HCT116 (cell line): ENCODE data around the gene LMO7. TPM values are rescaled to one million over a fixed set of nuclear protein-coding genes. Genes with fewer than 3 reads are reported as not detected.

ENCODE experiments used
- ATAC-seq: fragments of 200-7000 bp; cut with Tn5 transposase; 2 replicates; pipeline ENCODE4 v1.9.1; 2020; ENCODE audit warnings: mild to moderate bottlenecking, moderate library complexity
- BruUV-seq: library from RNA; stranded (reverse); fragments of 400-500 nt; replicated peaks from 2 replicates; lab custom pipeline; 2021; lab: Mats Ljungman, UMichigan
- CTCF ChIA-PET: fragments of 300-600 bp; sonication (Branson Sonifier 250); formaldehyde crosslinking; loops from one replicate; lab custom pipeline; 2021; ENCODE audit warnings: antibody characterized with exemption; lab: Charles Lee
- POLR2A ChIA-PET: fragments of 300-600, 350-600 bp; sonication (Branson Sonifier 250); formaldehyde crosslinking; loops from one replicate; lab custom pipeline; 2021; ENCODE audit warnings: antibody characterized with exemption; lab: Charles Lee
- RAD21 ChIA-PET, 2 experiments: fragments of 300-600 bp; sonication (Branson Sonifier 250); formaldehyde crosslinking; loops; one replicate each; lab custom pipeline; 2023; ENCODE audit warnings: low total read pairs in 2 of 2; ENCODE audit not compliant: uncharacterized antibody in 2 of 2, unreplicated experiment in 2 of 2, low non-redundant PET in 1 of 2; lab: Charles Lee
- DNase-seq: peaks from one replicate; pipeline ENCODE4 v3.0.0-alpha.2; 2010; ENCODE audit warnings: low read depth, low spot score
- H2AFZ ChIP-seq: fragments of 200-600 bp; shearing (Covaris generic), sonication (generic); 2 replicates; pipeline ENCODE4 v1.6.1; 2017; ENCODE audit warnings: low read depth, mixed run types, mixed read lengths, antibody characterized with exemption, low read length; ENCODE audit not compliant: poor library complexity, severe bottlenecking
- H3K27ac ChIP-seq: 2 replicates; pipeline ENCODE4 v1.5.1; 2012; ENCODE audit warnings: low read depth, low read length
- H3K27me3 ChIP-seq: fragments of 200-600 bp; sonication (generic); 2 replicates; pipeline ENCODE4 v1.6.1; 2016; ENCODE audit warnings: mixed run types, low read length, mixed read lengths; ENCODE audit not compliant: insufficient read depth
- H3K36me3 ChIP-seq, 2 experiments: fragments of 200-500 bp in 1 of 2; fragments of 200-600 bp in 1 of 2; sonication (Bioruptor generic) in 1 of 2; sonication (generic) in 1 of 2; 2 replicates each; pipeline versions ENCODE4 v1.5.1 to v1.6.1; 2014 to 2016; ENCODE audit warnings: low read length in 2 of 2, inconsistent platforms in 1 of 2, mixed read lengths in 1 of 2, mixed run types in 1 of 2; ENCODE audit not compliant: insufficient read depth in 2 of 2, control insufficient read depth in 1 of 2
- H3K4me1 ChIP-seq, 2 experiments: fragments of 200-600 bp in 1 of 2; sonication (generic) in 1 of 2; 2 replicates each; pipeline versions ENCODE4 v1.5.1 to v1.6.1; 2012 to 2017; ENCODE audit warnings: low read length in 2 of 2, inconsistent platforms in 1 of 2, mild to moderate bottlenecking in 1 of 2, mixed read lengths in 1 of 2, mixed run types in 1 of 2, moderate library complexity in 1 of 2; ENCODE audit not compliant: insufficient read depth in 2 of 2, control insufficient read depth in 1 of 2
- H3K4me2 ChIP-seq: fragments of 200-600 bp; sonication (generic); 2 replicates; pipeline ENCODE4 v1.6.1; 2017; ENCODE audit warnings: mixed run types, low read length, mixed read lengths
- H3K4me3 ChIP-seq, 2 experiments: fragments of 200-600 bp in 1 of 2; sonication (generic) in 1 of 2; replicated peaks in 1 of 2; 2 replicates each; pipeline ENCODE4 v1.5.1; 2011 to 2016; ENCODE audit warnings: low read length in 2 of 2, control low read depth in 1 of 2, low read depth in 1 of 2, mild to moderate bottlenecking in 1 of 2, mixed read lengths in 1 of 2, mixed run types in 1 of 2
- H3K79me2 ChIP-seq: fragments of 200-600 bp; sonication (generic); 2 replicates; pipeline ENCODE4 v1.6.1; 2017; ENCODE audit warnings: mild to moderate bottlenecking, mixed run types, low read length, moderate library complexity, mixed read lengths; ENCODE audit not compliant: insufficient read depth
- H3K9ac ChIP-seq: fragments of 200-600 bp; sonication (generic); 2 replicates; pipeline ENCODE4 v1.6.1; 2016; ENCODE audit warnings: low read length, mixed read lengths
- H3K9me2 ChIP-seq: fragments of 200-600 bp; sonication (generic), shearing (Covaris generic); 2 replicates; pipeline ENCODE4 v1.6.1; 2017; ENCODE audit warnings: mixed run types, mild to moderate bottlenecking, moderate library complexity; ENCODE audit not compliant: insufficient read depth
- H3K9me3 ChIP-seq, 2 experiments: fragments of 200-500 bp in 1 of 2; fragments of 200-600 bp in 1 of 2; sonication (Bioruptor generic) in 1 of 2; sonication (generic) in 1 of 2; 2 replicates each; pipeline ENCODE4 v1.6.1; 2014 to 2017; ENCODE audit warnings: low read length in 2 of 2, mixed read lengths in 2 of 2, inconsistent platforms in 1 of 2, low read depth in 1 of 2, mild to moderate bottlenecking in 1 of 2, mixed run types in 1 of 2, moderate library complexity in 1 of 2; ENCODE audit not compliant: control insufficient read depth in 1 of 2, insufficient read depth in 1 of 2
- H4K20me1 ChIP-seq: fragments of 200-600 bp; sonication (generic), shearing (Covaris generic); 2 replicates; pipeline ENCODE4 v1.6.1; 2017; ENCODE audit warnings: mixed run types, mild to moderate bottlenecking, moderate library complexity; ENCODE audit not compliant: insufficient read depth
- CBX3 ChIP-seq: IDR thresholded peaks from 2 replicates; pipeline ENCODE4 v1.6.1; 2012; ENCODE audit warnings: low read depth
- CEBPB ChIP-seq: IDR thresholded peaks from 2 replicates; pipeline ENCODE4 v1.6.1; 2012; ENCODE audit warnings: low read depth
- CTCF ChIP-seq, 3 experiments: fragments of 200-600 bp in 1 of 3; sonication (generic) in 1 of 3; IDR thresholded peaks in 2 of 3; conservative IDR thresholded peaks in 1 of 3; 2 replicates each; pipeline ENCODE4 v1.5.1; 2012 to 2017; ENCODE audit warnings: low read depth in 2 of 3, low read length in 2 of 3, antibody characterized with exemption in 1 of 3, borderline replicate concordance in 1 of 3, control low read depth in 1 of 3, mild to moderate bottlenecking in 1 of 3, mixed read lengths in 1 of 3, mixed run types in 1 of 3, moderate library complexity in 1 of 3; ENCODE audit not compliant: insufficient read depth in 1 of 3
- EGR1 ChIP-seq: IDR thresholded peaks from 2 replicates; pipeline ENCODE4 v1.6.1; 2012; ENCODE audit warnings: low read depth
- EZH2 ChIP-seq: fragments of 200-600 bp; sonication (generic); IDR thresholded peaks from 2 replicates; pipeline ENCODE4 v1.6.1; 2017; ENCODE audit warnings: antibody characterized with exemption, mixed run types
- JUND ChIP-seq: IDR thresholded peaks from 2 replicates; pipeline ENCODE4 v1.6.1; 2012
- MAX ChIP-seq: IDR thresholded peaks from 2 replicates; pipeline ENCODE4 v1.6.1; 2012
- POLR2AphosphoS5 ChIP-seq: IDR thresholded peaks from 2 replicates; pipeline ENCODE4 v1.6.1; 2011; ENCODE audit warnings: mild to moderate bottlenecking, low read depth, low read length, moderate library complexity
- REST ChIP-seq: IDR thresholded peaks from 2 replicates; pipeline ENCODE4 v1.6.1; 2012; ENCODE audit warnings: low read depth
- SIN3A ChIP-seq: IDR thresholded peaks from 2 replicates; pipeline ENCODE4 v1.6.1; 2012; ENCODE audit warnings: low read depth
- SP1 ChIP-seq: IDR thresholded peaks from 2 replicates; pipeline ENCODE4 v1.6.1; 2012; ENCODE audit warnings: low read depth
- SRF ChIP-seq: IDR thresholded peaks from 2 replicates; pipeline ENCODE4 v1.6.1; 2012; ENCODE audit warnings: low read depth
- ZBTB33 ChIP-seq: IDR thresholded peaks from 2 replicates; pipeline ENCODE4 v1.6.1; 2011; ENCODE audit warnings: mild to moderate bottlenecking, low read length, moderate library complexity; ENCODE audit not compliant: insufficient replicate concordance; ENCODE audit errors: extremely low read depth
- intact Hi-C: fragments of 100-400 bp; cut with micrococcal nuclease; formaldehyde crosslinking; loops from 2 replicates; pipeline ENCODE4 v1.10.0; 2022
- total RNA-seq: library from RNA; stranded (reverse); gene quantifications from one replicate; pipeline ENCODE4 v1.2.1, GENCODE V29; 2021; ENCODE audit not compliant: unreplicated experiment

LMO7 gene
- total RNA-seq, 1 experiment from 2014 or later = 8.1 TPM

GRCh38 chr13:75724752-75725517 lies 88.8 kb downstream of the LMO7 start (continued):
- no peak for TF ChIP-seq MAX
- TF ChIP-seq EGR1 = no peak
- no peak for TF ChIP-seq EZH2
- TF ChIP-seq CEBPB = peak; percentile 16

- RAD21 ChIA-PET = no interaction called here
- Histone ChIP-seq H3K9me2 (no peaks in the 10 kb centered on the region), H3K79me2 (no peaks in the 10 kb centered on the region), H3K4me2 (peak overlapping the region; percentile 36), H3K9ac (no peak overlapping the region), H4K20me1 (no peaks in the 10 kb centered on the region), H3K36me3 (no peaks in the 10 kb centered on the region), H3K4me3 (no peak overlapping the region), H3K27ac (no peak overlapping the region), H2AFZ (peak overlapping the region; percentile 51), H3K27me3 (no peaks in the 10 kb centered on the region), H3K9me3 (no peaks in the 10 kb centered on the region), H3K4me1 (peaks cover 8 to 25% of the 10 kb centered on the region in 2 experiments; a peak in 3 of 4 replicates)
- CTCF ChIA-PET = interaction anchor here (0.9 kb wide), 1 partner anchor 10 kb away, joined by 3 read pairs; no protein-coding TSS in a partner anchor
- no TSS peak for BruUV-seq
- POLR2A ChIA-PET = interaction anchor here (1.0 kb wide), 1 partner anchor 21 kb away, joined by 4 read pairs; no protein-coding TSS in a partner anchor
- ATAC-seq (no peak), DNase-seq (no peak)
- TF ChIP-seq CTCF (IDR thresholded peaks at IDR 0.05 in 2 of 3, conservative IDR thresholded peaks at IDR 0.05 in 1 of 3; ENCODE audit: borderline replicate concordance in 1 of 3, insufficient read depth in 1 of 3, low read depth in 2 of 3, low read length in 2 of 3) (no peak), EZH2 (no peak), EGR1 (no peak), ZBTB33 (no peak), SP1 (no peak), CEBPB (no peak), REST (no peak), POLR2AphosphoS5 (no peak), CBX3 (no peak), SIN3A (no peak), JUND (no peak), SRF (no peak)
- intact Hi-C loops = no loop called here
Measured at GRCh38 chr13:75725736-75726135, 89.6 kb downstream of the LMO7 start.
